ENCODE results near the gene TNMD. TPM values are rescaled to one million over a fixed set of nuclear protein-coding genes. Genes with fewer than 3 reads are reported as not detected.
A peak's percentile ranks its signal among the peaks of the same experiment; 100 is the strongest.
"Not testable (repeated sequence)": the region's sequence is repeated elsewhere in the genome, so short reads cannot be mapped to it uniquely, and the experiment has no call there.

Gene TNMD
- total RNA-seq (2021; fragmentation: NEBNext Ultra II Directional; extraction: Animal tissue kit (Norgen Biotek cat#: 25700)) = not detected
- long read RNA-seq = 0 reads

GRCh38 chrX:100584611-100585010 lies at the start of gene TNMD:
TNMD (plus strand) TSS chrX:100584936; CDS start chrX:100585019, 83 bp downstream.
- no peaks in the 10 kb centered on the region for H3K4me1 Mint-ChIP-seq (ENCODE audit: low read depth)
- H3K27ac Mint-ChIP-seq = no peak within 1 kb of the TSS
- H3K9me3 Mint-ChIP-seq = no peaks in the 10 kb centered on the region
- no peaks in the 10 kb centered on the region for H3K36me3 Mint-ChIP-seq (ENCODE audit: low read depth)
- H3K4me3 Mint-ChIP-seq = no peak within 1 kb of the TSS
- TF ChIP-seq, protein P1, sequence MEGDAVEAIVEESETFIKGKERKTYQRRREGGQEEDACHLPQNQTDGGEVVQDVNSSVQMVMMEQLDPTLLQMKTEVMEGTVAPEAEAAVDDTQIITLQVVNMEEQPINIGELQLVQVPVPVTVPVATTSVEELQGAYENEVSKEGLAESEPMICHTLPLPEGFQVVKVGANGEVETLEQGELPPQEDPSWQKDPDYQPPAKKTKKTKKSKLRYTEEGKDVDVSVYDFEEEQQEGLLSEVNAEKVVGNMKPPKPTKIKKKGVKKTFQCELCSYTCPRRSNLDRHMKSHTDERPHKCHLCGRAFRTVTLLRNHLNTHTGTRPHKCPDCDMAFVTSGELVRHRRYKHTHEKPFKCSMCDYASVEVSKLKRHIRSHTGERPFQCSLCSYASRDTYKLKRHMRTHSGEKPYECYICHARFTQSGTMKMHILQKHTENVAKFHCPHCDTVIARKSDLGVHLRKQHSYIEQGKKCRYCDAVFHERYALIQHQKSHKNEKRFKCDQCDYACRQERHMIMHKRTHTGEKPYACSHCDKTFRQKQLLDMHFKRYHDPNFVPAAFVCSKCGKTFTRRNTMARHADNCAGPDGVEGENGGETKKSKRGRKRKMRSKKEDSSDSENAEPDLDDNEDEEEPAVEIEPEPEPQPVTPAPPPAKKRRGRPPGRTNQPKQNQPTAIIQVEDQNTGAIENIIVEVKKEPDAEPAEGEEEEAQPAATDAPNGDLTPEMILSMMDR (IDR thresholded peaks at IDR 0.05) = no peak
- DNase-seq = no peak
- H3K27me3 Mint-ChIP-seq (ENCODE audit: insufficient read depth) = peaks cover 3% of the 10 kb centered on the region; the same call in 1 of the 2 replicates

DNA sequence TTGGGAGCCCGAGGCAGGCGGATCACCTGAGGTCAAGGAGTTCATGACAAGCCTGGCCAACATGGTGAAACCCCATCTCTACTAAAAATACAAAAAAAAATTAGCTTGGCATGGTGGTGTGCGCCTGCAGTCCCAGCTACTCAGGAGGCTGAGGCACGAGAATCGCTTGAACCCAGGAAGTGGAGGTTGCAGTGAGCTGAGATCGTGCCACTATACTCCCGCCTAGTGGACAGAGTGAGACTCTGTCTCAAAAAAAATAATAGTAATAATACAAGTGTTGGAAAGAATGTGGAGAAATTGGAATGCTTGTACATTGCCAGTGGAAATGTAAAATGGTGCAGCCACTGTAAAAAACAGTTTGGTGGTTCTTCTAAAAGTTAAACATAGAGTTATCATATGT lies 19.2 kb upstream of the TNMD start:
- H3K4me3 Mint-ChIP-seq = not testable (repeated sequence)

GRCh38 chrX:100586747-100587146 lies 2.0 kb downstream of the TNMD start:
- H3K27ac Mint-ChIP-seq = no peak overlapping the region
- no peaks in the 10 kb centered on the region for H3K36me3 Mint-ChIP-seq (ENCODE audit: low read depth)
- TF ChIP-seq, protein P1 (IDR thresholded peaks at IDR 0.05) = no peak
- no peak for DNase-seq
- no peak overlapping the region for H3K4me3 Mint-ChIP-seq
- no peaks in the 10 kb centered on the region for H3K4me1 Mint-ChIP-seq (ENCODE audit: low read depth)
- no peaks in the 10 kb centered on the region for H3K9me3 Mint-ChIP-seq
- peaks cover 5% of the 10 kb centered on the region; the same call in 1 of the 2 replicates for H3K27me3 Mint-ChIP-seq (ENCODE audit: insufficient read depth)

More for the DNA sequence above, 19.2 kb upstream of the TNMD start:
- H3K9me3 Mint-ChIP-seq; H3K36me3 Mint-ChIP-seq (ENCODE audit: low read depth); DNase-seq; H3K27me3 Mint-ChIP-seq (ENCODE audit: insufficient read depth); H3K27ac Mint-ChIP-seq; H3K4me1 Mint-ChIP-seq (ENCODE audit: low read depth): not testable (repeated sequence)
- TF ChIP-seq, protein P1 (IDR thresholded peaks at IDR 0.05) = peak; percentile 44

GRCh38 chrX:100587861-100588260 lies 3.1 kb downstream of the TNMD start:
- TF ChIP-seq, protein P1 (IDR thresholded peaks at IDR 0.05) = no peak
- no peaks in the 10 kb centered on the region for H3K4me1 Mint-ChIP-seq (ENCODE audit: low read depth)

GRCh38 chrX:100591256-100592051 lies 6.7 kb downstream of the TNMD start:
- Mint-ChIP-seq H3K36me3 (ENCODE audit: low read depth) (no peaks in the 10 kb centered on the region), H3K27me3 (ENCODE audit: insufficient read depth) (peaks cover 5% of the 10 kb centered on the region; the same call in 1 of the 2 replicates), H3K27ac (no peak overlapping the region), H3K9me3 (no peaks in the 10 kb centered on the region), H3K4me3 (no peak overlapping the region), H3K4me1 (ENCODE audit: low read depth) (no peaks in the 10 kb centered on the region)
- TF ChIP-seq, protein P1 (IDR thresholded peaks at IDR 0.05) = no peak
- DNase-seq = no peak

More at GRCh38 chrX:100587861-100588260, 3.1 kb downstream of the TNMD start:
- Mint-ChIP-seq H3K27me3 (ENCODE audit: insufficient read depth) (peaks cover 5% of the 10 kb centered on the region; the same call in 1 of the 2 replicates), H3K9me3 (no peaks in the 10 kb centered on the region), H3K4me3 (no peak overlapping the region), H3K27ac (no peak overlapping the region), H3K36me3 (ENCODE audit: low read depth) (no peaks in the 10 kb centered on the region)
- DNase-seq = no peak
